Smooth muscle cell (in vitro differentiated cells): ENCODE data around the gene PAOX. TPM values are rescaled to one million over a fixed set of nuclear protein-coding genes. Genes with fewer than 3 reads are reported as not detected.

ENCODE experiments used
- DNase-seq: peaks from one replicate; lab custom pipeline; 2025; ENCODE audit not compliant: unreplicated experiment; lab: John Stamatoyannopoulos, UW
- H2AFZ ChIP-seq: fragments of 200-600 bp; sonication (generic); 2 replicates; pipeline ENCODE4 v1.6.0; 2016; ENCODE audit warnings: antibody characterized with exemption, low read depth, mild to moderate bottlenecking
- H3F3A ChIP-seq: fragments of 200-600 bp; sonication (generic); 2 replicates; pipeline ENCODE4 v1.6.0; 2017; ENCODE audit warnings: antibody characterized with exemption, low read depth
- H3K27ac ChIP-seq: fragments of 200-600 bp; sonication (generic); 2 replicates; pipeline ENCODE4 v1.5.1; 2016; ENCODE audit warnings: low read depth, mild to moderate bottlenecking
- H3K27me3 ChIP-seq: fragments of 200-600 bp; sonication (generic); 2 replicates; pipeline ENCODE4 v1.6.1; 2016; ENCODE audit warnings: low read depth, mild to moderate bottlenecking
- H3K36me3 ChIP-seq: fragments of 200-600 bp; sonication (generic); 2 replicates; pipeline ENCODE4 v1.5.1; 2016; ENCODE audit warnings: low read depth
- H3K4me1 ChIP-seq: fragments of 200-600 bp; sonication (generic); 2 replicates; pipeline ENCODE4 v1.5.1; 2016; ENCODE audit warnings: low read depth
- H3K4me2 ChIP-seq: fragments of 200-600 bp; sonication (generic); 2 replicates; pipeline ENCODE4 v1.6.0; 2016; ENCODE audit warnings: mild to moderate bottlenecking
- H3K4me3 ChIP-seq: fragments of 200-600 bp; sonication (generic); 2 replicates; pipeline ENCODE4 v1.5.1; 2016; ENCODE audit warnings: mild to moderate bottlenecking
- H3K79me2 ChIP-seq: fragments of 200-600 bp; sonication (generic); 2 replicates; pipeline ENCODE4 v1.6.0; 2016; ENCODE audit warnings: low read depth, mild to moderate bottlenecking
- H3K9ac ChIP-seq: fragments of 200-600 bp; sonication (generic); 2 replicates; pipeline ENCODE4 v1.6.0; 2016; ENCODE audit warnings: low read depth
- H3K9me3 ChIP-seq: fragments of 200-600 bp; sonication (generic); replicated peaks from 2 replicates; pipeline ENCODE4 v1.5.1; 2016; ENCODE audit warnings: low read depth
- H4K20me1 ChIP-seq: fragments of 200-600 bp; sonication (generic); 2 replicates; pipeline ENCODE4 v1.6.0; 2016; ENCODE audit warnings: low read depth
- WGBS: methylation state at CpG from one replicate; pipeline ENCODE4 v1.1.7; 2016; ENCODE audit warnings: low lambda C conversion rate; 5-methylcytosine and 5-hydroxymethylcytosine counted together
- polyA plus RNA-seq: library from polyadenylated mRNA; unstranded; fragments of >200 nt; fragmentation: Nextera tagmentation; extraction: Ambion mirVana; gene quantifications from 2 replicates; pipeline ENCODE4 v1.2.1, GENCODE V29; 2016
- total RNA-seq: library from RNA; depleted of rRNA; stranded (reverse); fragments of >200 nt; gene quantifications from 2 replicates; pipeline ENCODE4 v1.2.3, GENCODE V29; 2014
- TF ChIP-seq, protein P1 (sequence below): fragments of 200-600 bp; sonication (generic); IDR thresholded peaks from 2 replicates; pipeline ENCODE4 v1.5.1; 2017; ENCODE audit warnings: borderline replicate concordance, mild to moderate bottlenecking, antibody characterized with exemption; ENCODE audit not compliant: insufficient read depth, poor library complexity, severe bottlenecking

The PAOX gene
- total and polyA plus RNA-seq, 2 experiments from 2014 or later = 3.3 to 7.1 TPM

DNA sequence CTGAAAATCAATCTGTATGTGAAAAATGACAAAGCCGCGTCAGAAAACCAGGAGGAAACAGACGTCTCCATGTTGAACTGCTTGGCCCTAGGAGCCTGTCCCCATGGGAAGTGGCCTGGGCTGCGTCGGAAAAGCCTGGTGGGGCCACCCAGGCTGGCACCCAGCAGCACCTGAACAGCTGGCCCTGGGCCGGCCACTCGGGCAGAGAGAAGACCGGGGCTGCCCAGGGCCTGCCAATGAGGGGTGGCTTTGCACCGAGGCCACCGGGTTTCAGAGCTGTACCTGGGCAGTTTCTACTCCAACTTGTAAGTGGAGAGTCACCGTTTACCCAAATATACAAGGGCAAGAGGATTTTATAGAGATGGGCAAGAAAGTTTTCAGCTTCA lies 20.1 kb upstream of the PAOX start:
- H3K4me2 ChIP-seq = no peak overlapping the region
- H4K20me1 ChIP-seq = peaks cover 19% of the 10 kb centered on the region
- no peaks in the 10 kb centered on the region for H3K79me2 ChIP-seq
- 99% methylated on average over 11 of the region's 11 CpGs for WGBS
- no peak overlapping the region for H2AFZ ChIP-seq
- H3K9me3 ChIP-seq = no peaks in the 10 kb centered on the region
- no peaks in the 10 kb centered on the region for H3F3A ChIP-seq
- H3K4me3 ChIP-seq = no peak overlapping the region
- TF ChIP-seq, protein P1, sequence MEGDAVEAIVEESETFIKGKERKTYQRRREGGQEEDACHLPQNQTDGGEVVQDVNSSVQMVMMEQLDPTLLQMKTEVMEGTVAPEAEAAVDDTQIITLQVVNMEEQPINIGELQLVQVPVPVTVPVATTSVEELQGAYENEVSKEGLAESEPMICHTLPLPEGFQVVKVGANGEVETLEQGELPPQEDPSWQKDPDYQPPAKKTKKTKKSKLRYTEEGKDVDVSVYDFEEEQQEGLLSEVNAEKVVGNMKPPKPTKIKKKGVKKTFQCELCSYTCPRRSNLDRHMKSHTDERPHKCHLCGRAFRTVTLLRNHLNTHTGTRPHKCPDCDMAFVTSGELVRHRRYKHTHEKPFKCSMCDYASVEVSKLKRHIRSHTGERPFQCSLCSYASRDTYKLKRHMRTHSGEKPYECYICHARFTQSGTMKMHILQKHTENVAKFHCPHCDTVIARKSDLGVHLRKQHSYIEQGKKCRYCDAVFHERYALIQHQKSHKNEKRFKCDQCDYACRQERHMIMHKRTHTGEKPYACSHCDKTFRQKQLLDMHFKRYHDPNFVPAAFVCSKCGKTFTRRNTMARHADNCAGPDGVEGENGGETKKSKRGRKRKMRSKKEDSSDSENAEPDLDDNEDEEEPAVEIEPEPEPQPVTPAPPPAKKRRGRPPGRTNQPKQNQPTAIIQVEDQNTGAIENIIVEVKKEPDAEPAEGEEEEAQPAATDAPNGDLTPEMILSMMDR = no peak
- no peak for DNase-seq
- no peaks in the 10 kb centered on the region for H3K27me3 ChIP-seq
- H3K27ac ChIP-seq = no peak overlapping the region
- no peaks in the 10 kb centered on the region for H3K4me1 ChIP-seq
- H3K36me3 ChIP-seq = no peaks in the 10 kb centered on the region
- no peak overlapping the region for H3K9ac ChIP-seq

DNA sequence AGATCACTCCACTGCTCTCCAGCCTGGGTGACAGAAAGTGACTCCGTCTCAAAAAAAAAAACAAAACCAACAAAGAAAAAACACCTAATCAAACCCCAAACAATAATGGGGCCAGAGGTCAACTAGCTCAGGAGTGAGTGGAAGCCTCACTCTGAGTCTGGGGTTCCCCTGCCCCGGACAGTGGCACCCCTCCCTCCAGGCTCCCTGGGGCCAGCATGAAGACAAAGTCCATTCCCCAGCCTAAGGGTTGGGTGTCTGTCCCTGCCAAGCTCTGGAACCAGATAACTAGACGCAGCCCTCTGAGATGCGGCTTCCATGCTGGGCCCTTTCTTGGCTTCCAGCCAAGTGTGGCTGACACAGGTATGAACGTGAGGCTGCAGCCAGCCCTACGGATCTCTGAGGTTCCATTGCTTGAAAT lies 19.5 kb upstream of the PAOX start:
- Histone ChIP-seq H3K79me2 (no peaks in the 10 kb centered on the region), H3K4me2 (no peak overlapping the region), H3K9me3 (no peaks in the 10 kb centered on the region), H3K27ac (no peak overlapping the region), H3F3A (no peaks in the 10 kb centered on the region), H2AFZ (no peak overlapping the region), H4K20me1 (peaks cover 19% of the 10 kb centered on the region), H3K36me3 (no peaks in the 10 kb centered on the region), H3K4me1 (no peaks in the 10 kb centered on the region), H3K27me3 (no peaks in the 10 kb centered on the region), H3K9ac (no peak overlapping the region), H3K4me3 (no peak overlapping the region)
- TF ChIP-seq, protein P1 = no peak
- DNase-seq = no peak
- 74% methylated on average over 6 of the region's 6 CpGs for WGBS

DNA sequence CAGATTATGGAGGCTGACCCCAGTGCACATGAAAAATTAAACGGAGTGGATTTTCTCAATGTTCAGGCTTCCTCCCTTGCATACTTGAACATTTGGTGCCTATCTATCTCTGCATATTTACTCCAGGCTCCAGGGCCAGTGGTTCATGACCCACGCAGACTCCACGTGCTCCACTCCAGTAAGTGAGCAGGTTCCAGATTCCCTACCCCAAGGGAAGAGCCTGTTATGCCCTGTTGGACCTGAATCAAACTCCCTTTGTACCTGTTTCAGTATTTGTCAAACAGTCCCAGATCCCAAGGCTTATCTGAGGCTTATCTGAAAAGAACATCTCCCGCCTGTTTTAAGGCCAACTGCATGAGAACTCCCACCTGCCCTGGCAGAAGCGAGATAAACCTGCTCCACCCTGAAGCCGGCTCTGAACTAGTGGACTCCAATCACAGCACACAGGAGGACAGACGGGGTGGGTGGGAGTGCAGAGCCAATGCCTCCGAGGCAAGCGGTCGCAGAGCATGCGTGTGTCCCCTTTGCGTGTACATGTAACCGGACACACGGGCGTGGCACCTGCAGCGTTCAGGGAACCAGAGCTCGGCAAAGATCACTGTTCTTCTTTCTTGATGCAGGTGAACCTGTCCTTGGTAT lies 19.0 kb upstream of the PAOX start:
- WGBS = 90% methylated on average over 17 of the region's 17 CpGs
- no peaks in the 10 kb centered on the region for H3K79me2 ChIP-seq
- H2AFZ ChIP-seq = no peak overlapping the region

DNA sequence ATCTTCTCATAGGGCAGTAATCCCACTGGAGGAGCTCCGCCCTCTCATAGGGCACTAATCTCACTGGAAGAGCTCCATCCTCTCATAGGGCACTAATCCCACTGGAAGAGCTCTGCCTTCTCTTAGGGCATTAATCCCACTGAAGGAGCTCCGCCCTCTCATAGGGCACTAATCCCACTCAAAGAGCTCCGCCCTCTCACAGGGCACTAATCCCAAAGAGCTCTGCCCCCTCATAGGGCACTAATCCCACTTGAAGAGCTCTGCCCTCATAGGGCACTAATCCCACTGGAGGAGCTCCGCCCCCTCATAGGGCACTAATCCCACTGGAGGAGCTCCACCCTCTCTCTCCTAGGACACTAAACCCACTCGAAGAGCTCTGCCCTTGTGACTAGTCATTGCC lies 17.8 kb upstream of the PAOX start:
- Histone ChIP-seq H2AFZ (no peak overlapping the region), H3K4me2 (no peak overlapping the region), H3K27ac (no peak overlapping the region), H4K20me1 (peaks cover 5% of the 10 kb centered on the region), H3K4me3 (no peak overlapping the region), H3K9me3 (no peaks in the 10 kb centered on the region), H3F3A (no peaks in the 10 kb centered on the region), H3K9ac (no peak overlapping the region), H3K4me1 (no peaks in the 10 kb centered on the region), H3K79me2 (no peaks in the 10 kb centered on the region), H3K36me3 (peaks cover 6% of the 10 kb centered on the region), H3K27me3 (no peaks in the 10 kb centered on the region)
- DNase-seq = no peak
- TF ChIP-seq, protein P1 = no peak
- 95% methylated on average over 5 of the region's 5 CpGs for WGBS

More for the DNA sequence above, 19.0 kb upstream of the PAOX start:
- Histone ChIP-seq H4K20me1 (peaks cover 14% of the 10 kb centered on the region), H3F3A (no peaks in the 10 kb centered on the region), H3K4me1 (no peaks in the 10 kb centered on the region), H3K9ac (no peak overlapping the region), H3K27me3 (no peaks in the 10 kb centered on the region), H3K4me3 (no peak overlapping the region), H3K36me3 (no peaks in the 10 kb centered on the region), H3K9me3 (no peaks in the 10 kb centered on the region), H3K4me2 (no peak overlapping the region), H3K27ac (no peak overlapping the region)
- DNase-seq = no peak
- TF ChIP-seq, protein P1 = no peak
